Activated CD4-positive, alpha-beta T cell treated with anti-CD3 and anti-CD28 coated beads, Interleukin-2, amount 50 U/mL, for 1 hour (primary cell): ENCODE results near the gene LOXL3.

Source experiments
- DNase-seq: peaks from one replicate; pipeline ENCODE4 v3.0.0-alpha.2; 2020

Gene LOXL3

GRCh38 chr2:74526649-74527230 lies 27.0 kb downstream of the LOXL3 start:
- no peak for DNase-seq

GRCh38 chr2:74525717-74526648 lies 27.8 kb downstream of the LOXL3 start, which contains the start of gene DQX1:
TSS of gene DQX1 (minus strand) at chr2:74526231. CDS start at chr2:74525729, 502 bp downstream.
- DNase-seq: no peak

- no peak for DNase-seq
These were observed 28.6 kb downstream of the LOXL3 start for GRCh38 chr2:74524955-74525716.

- DNase-seq: no peak
These were observed 29.7 kb downstream of the LOXL3 start for GRCh38 chr2:74524005-74524404.

GRCh38 chr2:74522516-74522915 lies 31.2 kb downstream of the LOXL3 start:
- DNase-seq: no peak

- DNase-seq: no peak
These were observed 37.1 kb downstream of the LOXL3 start for GRCh38 chr2:74516650-74517049.

- DNase-seq: peak; percentile 73
These were observed 37.6 kb downstream of the LOXL3 start for GRCh38 chr2:74515981-74516633.

GRCh38 chr2:74515271-74515980 lies 38.3 kb downstream of the LOXL3 start:
- no peak for DNase-seq

GRCh38 chr2:74514368-74515270 lies 39.1 kb downstream of the LOXL3 start, which contains the start of gene TLX2:
TSS of gene TLX2 (plus strand) at chr2:74514450. CDS start at chr2:74514807, 357 bp downstream.
- no peak for DNase-seq

GRCh38 chr2:74513605-74514367 lies 40.0 kb downstream of the LOXL3 start:
- DNase-seq: no peak

GRCh38 chr2:74512744-74513604 lies 40.8 kb downstream of the LOXL3 start:
- no peak for DNase-seq

- no peak for DNase-seq
These were observed 42.4 kb downstream of the LOXL3 start for GRCh38 chr2:74511104-74511989.

GRCh38 chr2:74510272-74510671 lies 43.5 kb downstream of the LOXL3 start:
- no peak for DNase-seq

- no peak for DNase-seq
These were observed 45.7 kb downstream of the LOXL3 start for GRCh38 chr2:74507926-74508520.

GRCh38 chr2:74507145-74507925 lies 46.4 kb downstream of the LOXL3 start, which contains the start of gene PCGF1:
TSS of gene PCGF1 (minus strand) at chr2:74507695. CDS start at chr2:74507668, 27 bp downstream.
- DNase-seq: peak; percentile 99

- no peak for DNase-seq
These were observed 48.1 kb downstream of the LOXL3 start for GRCh38 chr2:74505448-74506246.
